IPS-NIHi7 (cell line): ENCODE data around the gene CELF2.
"Not testable (repeated sequence)": the region's sequence is repeated elsewhere in the genome, so short reads cannot be mapped to it uniquely, and the experiment has no call there.

Experiments
- DNase-seq: peaks from one replicate; pipeline ENCODE4 v3.0.0; 2012; ENCODE audit warnings: mixed read lengths; ENCODE audit errors: extremely low spot score

CELF2 gene

DNA sequence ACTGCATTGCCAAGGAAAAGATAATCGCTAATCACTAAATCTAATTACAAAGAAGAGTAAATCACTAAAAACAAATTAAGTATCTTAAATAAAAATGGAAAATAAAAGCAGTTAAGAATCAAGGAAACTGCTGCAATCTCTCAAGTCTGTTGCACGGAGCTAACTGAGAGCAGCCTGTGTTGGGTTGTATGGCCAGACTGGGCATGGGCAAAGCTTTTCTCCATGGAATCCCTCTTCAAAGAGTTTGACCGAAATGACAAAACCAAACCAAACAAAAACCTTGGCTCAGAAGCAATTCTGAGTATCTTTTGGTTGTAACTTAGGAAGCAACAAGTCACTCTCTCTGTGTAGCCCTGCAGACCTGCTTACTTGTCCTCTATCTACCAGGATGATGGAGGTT is 78.8 kb downstream of the CELF2 start:
- DNase-seq: no peak

- no peak for DNase-seq
Measured at GRCh38 chr10:11097686-11098085, 80.0 kb downstream of the CELF2 start.

DNA sequence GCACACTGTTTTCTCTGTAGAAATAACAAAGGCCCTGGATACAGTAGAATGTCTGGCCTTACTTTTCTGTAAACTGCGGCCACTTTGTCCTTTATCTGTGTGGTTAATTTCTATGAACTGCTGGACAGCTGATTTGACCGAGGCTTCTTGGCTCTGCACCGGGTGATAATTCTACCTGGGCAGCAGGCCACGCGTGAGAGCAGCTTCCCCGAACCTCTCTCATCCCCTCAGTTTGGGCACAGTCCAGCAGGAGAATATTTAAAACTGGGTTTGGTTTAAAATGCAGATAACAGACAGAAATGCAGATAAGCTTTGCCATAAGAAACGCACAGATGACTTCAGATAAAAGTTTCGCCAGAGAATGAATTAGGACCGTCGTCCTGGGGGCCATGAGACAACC is 81.0 kb downstream of the CELF2 start:
- no peak for DNase-seq

- no peak for DNase-seq
Measured at GRCh38 chr10:11104772-11105675, 87.4 kb downstream of the CELF2 start.

- DNase-seq: no peak
Measured at GRCh38 chr10:11105676-11106004, 88.0 kb downstream of the CELF2 start.

- peak; percentile 22 for DNase-seq
Measured at GRCh38 chr10:11106621-11107374, 89.1 kb downstream of the CELF2 start.

DNA sequence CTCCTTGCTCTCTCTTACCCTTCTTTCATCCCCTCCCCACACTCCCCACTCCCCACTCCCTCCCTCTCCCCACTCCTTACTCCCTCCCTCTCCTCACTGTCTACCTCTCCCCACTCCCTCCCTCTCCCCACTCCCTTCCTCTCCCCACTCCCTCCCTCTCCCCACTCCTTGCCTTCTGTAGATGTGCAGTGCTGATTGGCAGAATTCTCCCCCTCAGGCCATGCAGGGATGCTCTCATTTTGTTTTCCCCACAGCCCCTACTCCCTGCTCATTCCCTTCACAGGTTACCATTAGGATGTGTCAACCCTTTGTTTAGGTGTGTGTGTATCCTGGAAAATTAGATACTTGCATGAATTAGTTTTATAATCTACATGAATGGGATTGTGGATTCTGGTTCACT is 90.3 kb downstream of the CELF2 start:
- no peak for DNase-seq

GRCh38 chr10:11108356-11108755 is 90.7 kb downstream of the CELF2 start:
- DNase-seq: no peak

- DNase-seq: no peak
Measured at GRCh38 chr10:11109590-11109989, 91.9 kb downstream of the CELF2 start.

DNA sequence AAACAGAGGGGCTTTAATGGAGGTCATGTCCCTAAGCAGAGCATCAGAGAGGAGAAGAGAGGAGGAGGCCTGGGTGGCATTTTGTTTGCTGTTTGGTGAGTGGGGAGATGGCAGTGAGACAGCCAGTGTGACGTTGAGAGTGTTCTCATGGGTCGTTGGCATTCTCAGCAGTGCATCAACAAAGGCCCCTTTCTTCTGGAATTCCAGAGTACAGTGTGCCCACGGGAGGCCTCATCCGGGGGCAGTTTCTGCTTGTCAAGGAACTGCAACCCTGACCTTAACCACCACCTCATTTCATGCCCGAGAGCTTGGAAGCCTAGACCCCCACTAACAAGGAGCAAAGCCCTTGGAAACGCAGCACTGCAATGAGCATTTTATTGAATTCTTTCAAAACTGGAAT is 92.9 kb downstream of the CELF2 start:
- DNase-seq: no peak

DNA sequence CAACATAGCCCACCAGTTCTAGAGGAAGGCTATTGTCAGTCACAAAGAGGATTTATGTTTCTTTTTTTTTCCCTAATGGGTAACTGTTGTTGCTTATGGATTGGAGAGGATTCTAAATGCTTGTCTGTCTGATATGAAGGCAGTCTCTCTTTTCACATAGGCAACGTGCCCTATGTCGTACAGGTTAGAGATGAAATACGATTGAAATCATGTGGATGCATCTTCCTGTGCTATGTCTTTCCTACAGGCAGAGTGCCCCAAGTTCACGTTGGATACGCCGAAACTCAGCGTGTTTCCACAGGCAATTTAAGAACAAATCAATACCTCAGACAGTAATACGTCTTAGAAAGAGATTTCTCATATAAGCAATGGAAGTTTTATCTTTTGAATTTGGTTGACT is 93.8 kb downstream of the CELF2 start:
- DNase-seq: no peak

- no peak for DNase-seq
Measured at GRCh38 chr10:11112718-11113117, 95.0 kb downstream of the CELF2 start.

- no peak for DNase-seq
Measured at GRCh38 chr10:11113156-11113555, 95.5 kb downstream of the CELF2 start.

DNA sequence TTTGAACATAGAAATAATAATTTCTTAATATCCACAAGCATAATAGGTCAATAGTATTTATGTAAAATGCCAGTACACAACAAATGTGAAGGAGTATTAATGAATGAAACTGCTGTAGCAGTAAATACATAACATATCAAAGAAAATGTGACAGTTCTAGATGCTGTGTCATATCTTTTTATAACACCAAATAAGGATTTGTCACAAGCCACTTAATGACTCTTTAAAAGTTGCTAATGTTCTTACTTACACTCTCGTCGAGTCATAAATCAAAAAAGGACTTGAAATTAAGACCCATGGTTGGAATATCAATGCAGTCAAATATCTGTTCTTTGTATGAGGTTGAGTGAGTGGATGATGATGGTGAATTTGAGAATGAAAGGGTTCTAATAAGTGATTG is 96.6 kb downstream of the CELF2 start:
- no peak for DNase-seq

DNA sequence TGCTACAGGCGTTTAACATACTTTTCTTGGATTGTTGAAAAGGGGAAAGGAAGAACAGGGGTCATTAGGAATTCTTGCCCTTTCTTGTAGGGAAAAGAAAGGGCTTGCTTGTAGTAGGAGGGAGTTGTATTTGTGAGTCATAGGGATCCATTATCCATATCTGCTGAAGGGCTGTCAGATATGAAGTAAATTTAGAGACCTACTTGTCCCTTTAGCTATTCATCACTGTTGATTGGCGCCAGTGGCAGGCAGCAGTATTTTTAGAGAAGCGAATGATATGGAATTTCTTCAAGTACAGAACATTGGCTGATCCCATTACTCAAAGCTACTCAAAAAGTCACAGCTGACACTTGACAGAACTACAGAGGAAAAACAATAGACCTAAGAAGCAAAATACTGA is 97.7 kb downstream of the CELF2 start:
- no peak for DNase-seq

- no peak for DNase-seq
Measured at GRCh38 chr10:11116361-11116760, 98.7 kb downstream of the CELF2 start.

DNA sequence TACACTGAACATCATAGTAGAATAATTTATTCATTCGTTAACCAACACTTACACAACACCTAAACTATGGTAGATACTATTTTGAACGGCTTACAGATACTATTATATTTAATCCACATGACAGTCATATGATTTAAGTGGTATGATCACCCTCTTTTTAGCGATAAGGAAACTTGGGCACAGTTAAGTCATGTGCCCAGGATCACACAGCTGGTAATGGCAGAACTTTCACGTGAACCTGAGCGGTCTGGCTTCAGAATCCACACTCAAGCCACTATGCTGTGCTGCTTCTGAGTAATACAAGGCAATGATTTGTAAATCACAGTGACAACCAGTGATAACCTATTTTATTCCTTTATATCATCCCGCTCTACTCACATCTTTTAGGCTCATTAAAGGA is 99.1 kb downstream of the CELF2 start:
- no peak for DNase-seq

DNA sequence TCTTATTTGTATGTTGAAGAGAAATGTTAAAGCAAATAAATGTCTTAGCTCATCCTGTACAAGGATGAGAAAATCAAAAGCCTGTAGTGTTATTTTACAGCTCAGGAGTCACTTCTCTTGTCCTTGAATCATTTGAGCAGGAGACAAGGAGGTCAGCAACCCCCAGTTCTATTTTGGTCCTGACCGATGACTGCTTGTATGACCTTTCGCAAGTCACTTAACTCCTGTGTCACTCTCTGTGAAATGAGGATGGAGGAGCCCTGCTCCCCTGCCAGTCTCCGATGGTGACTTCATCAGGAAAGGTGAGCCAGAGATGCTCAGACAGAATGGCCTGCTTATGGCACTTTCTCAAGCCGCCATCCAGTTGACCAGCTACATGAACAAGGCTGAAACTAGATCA is 101.0 kb downstream of the CELF2 start:
- DNase-seq: no peak

GRCh38 chr10:11119843-11120242 is 102.2 kb downstream of the CELF2 start:
- DNase-seq: no peak

DNA sequence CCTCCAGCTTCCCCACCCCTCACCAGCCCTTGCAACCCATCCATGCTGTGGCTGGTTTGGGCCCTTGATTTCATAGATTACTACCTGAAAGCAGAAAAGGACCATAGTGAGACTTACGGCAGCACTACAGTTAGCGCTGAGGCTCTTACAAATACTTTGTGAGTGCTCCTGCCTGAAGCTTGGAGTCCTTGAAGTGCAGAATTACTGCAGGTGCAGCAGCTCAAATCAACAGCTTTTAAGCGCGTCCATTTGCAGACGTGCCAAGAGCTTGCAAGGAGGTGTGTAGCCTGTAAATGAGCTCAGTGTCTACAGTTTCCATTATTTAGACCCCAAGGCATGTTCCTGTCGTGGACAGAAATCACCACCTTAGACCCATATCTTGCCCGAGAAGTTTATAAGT is 103.0 kb downstream of the CELF2 start:
- no peak for DNase-seq

DNA sequence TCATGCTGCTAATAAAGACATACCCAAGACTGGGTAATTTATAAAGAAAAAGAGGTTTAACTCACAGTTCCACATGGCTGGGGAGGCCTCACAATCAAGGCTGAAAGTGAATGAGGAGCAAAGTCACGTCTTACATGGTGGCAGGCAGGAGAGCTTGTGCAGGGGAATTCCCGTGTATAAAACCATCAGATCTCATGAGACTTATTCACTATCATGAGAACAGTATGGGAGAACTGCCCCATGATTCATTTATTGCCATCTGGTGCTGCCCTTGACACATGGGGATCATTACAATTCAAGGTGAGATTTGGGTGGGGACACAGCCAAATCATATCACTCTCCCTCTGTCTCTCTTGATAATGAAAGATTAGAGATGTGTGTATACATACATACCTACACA is 106.2 kb downstream of the CELF2 start:
- not testable (repeated sequence) for DNase-seq

- no peak for DNase-seq
Measured at GRCh38 chr10:11125004-11125403, 107.3 kb downstream of the CELF2 start.

DNA sequence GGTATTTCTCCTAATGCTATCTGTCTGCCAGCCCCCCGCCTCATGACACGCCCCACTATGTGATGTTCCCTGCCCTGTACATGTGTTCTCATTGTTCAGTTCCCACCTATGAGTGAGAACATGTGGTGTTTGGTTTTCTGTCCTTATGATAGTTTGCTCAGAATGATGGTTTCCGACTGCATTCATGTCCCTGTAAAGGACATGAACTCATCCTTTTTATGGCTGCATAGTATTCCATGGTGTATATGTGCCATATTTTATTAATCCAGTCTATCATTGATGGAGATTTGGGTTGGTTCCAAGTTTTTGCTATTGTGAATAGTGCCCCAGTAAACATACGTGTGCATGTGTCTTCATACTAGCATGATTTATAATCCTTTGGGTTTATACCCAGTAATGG is 109.3 kb downstream of the CELF2 start:
- DNase-seq: not testable (repeated sequence)
